Measurements from ENCODE around the gene PPP2R2B. TPM values are rescaled to one million over a fixed set of nuclear protein-coding genes. Genes with fewer than 3 reads are reported as not detected.

PPP2R2B gene
- total RNA-seq, 1 experiment from 2014 or later: 20.3 TPM

GRCh38 chr5:146553446-146553845 is 325.1 kb downstream of the PPP2R2B start:
- POLR2A ChIA-PET: no interaction called here
- peaks cover 22% of the 10 kb centered on the region for H3K9me3 Mint-ChIP-seq
- DNase-seq (ENCODE audit: low spot score): no peak
- no peak overlapping the region for H3K4me3 Mint-ChIP-seq
- no peaks in the 10 kb centered on the region for H3K27me3 Mint-ChIP-seq (ENCODE audit: low read depth)
- no peaks in the 10 kb centered on the region for H3K4me1 Mint-ChIP-seq
- TF ChIP-seq PREB (CRISPR knock-in tag; IDR thresholded peaks at IDR 0.05; ENCODE audit: borderline replicate concordance): no peak
- no peak for TF ChIP-seq IRF1 (CRISPR knock-in tag; IDR thresholded peaks at IDR 0.05)
- TF ChIP-seq NFYB (CRISPR knock-in tag; conservative IDR thresholded peaks at IDR 0.05; ENCODE audit: low read depth): no peak
- no peak for TF ChIP-seq ZNF416 (CRISPR knock-in tag; IDR thresholded peaks at IDR 0.05)
- no peak for TF ChIP-seq AFF4 (CRISPR knock-in tag; IDR thresholded peaks at IDR 0.05; ENCODE audit: borderline replicate concordance)
- peaks cover 13% of the 10 kb centered on the region for H3K36me3 Mint-ChIP-seq
- CTCF ChIA-PET: no interaction called here
- no peak overlapping the region for H3K27ac Mint-ChIP-seq
- ATAC-seq: no peak

- Mint-ChIP-seq H3K4me1 (no peaks in the 10 kb centered on the region), H3K27ac (no peak overlapping the region), H3K36me3 (no peaks in the 10 kb centered on the region), H3K9me3 (no peaks in the 10 kb centered on the region), H3K27me3 (ENCODE audit: low read depth) (no peaks in the 10 kb centered on the region), H3K4me3 (no peak overlapping the region)
- ChIA-PET CTCF (no interaction called here), POLR2A (no interaction called here)
- ATAC-seq (no peak), DNase-seq (ENCODE audit: low spot score) (no peak)
- TF ChIP-seq CREB1 (CRISPR knock-in tag; IDR thresholded peaks at IDR 0.05) (no peak), FOXJ3 (CRISPR knock-in tag; IDR thresholded peaks at IDR 0.05; ENCODE audit: borderline replicate concordance) (no peak), ATF3 (CRISPR knock-in tag; conservative IDR thresholded peaks at IDR 0.05) (no peak), CREM (CRISPR knock-in tag; IDR thresholded peaks at IDR 0.05) (no peak), ZNF512 (CRISPR knock-in tag; IDR thresholded peaks at IDR 0.05; ENCODE audit: borderline replicate concordance) (no peak), NR3C1 (CRISPR knock-in tag; conservative IDR thresholded peaks at IDR 0.05; ENCODE audit: low read depth) (no peak), NFYB (CRISPR knock-in tag; conservative IDR thresholded peaks at IDR 0.05; ENCODE audit: low read depth) (no peak), TEAD4 (CRISPR knock-in tag; IDR thresholded peaks at IDR 0.05) (no peak), ZNF423 (CRISPR knock-in tag; IDR thresholded peaks at IDR 0.05) (no peak), TEAD1 (CRISPR knock-in tag; IDR thresholded peaks at IDR 0.05) (no peak), ETV6 (CRISPR knock-in tag; IDR thresholded peaks at IDR 0.05) (no peak), MAX (CRISPR knock-in tag; IDR thresholded peaks at IDR 0.05) (no peak), SMAD3 (CRISPR knock-in tag; IDR thresholded peaks at IDR 0.05; ENCODE audit: borderline replicate concordance) (no peak), HMGA2 (CRISPR knock-in tag; IDR thresholded peaks at IDR 0.05) (no peak), CBFB (CRISPR knock-in tag; IDR thresholded peaks at IDR 0.05; ENCODE audit: low read depth) (no peak), AFF4 (CRISPR knock-in tag; IDR thresholded peaks at IDR 0.05; ENCODE audit: borderline replicate concordance) (no peak), IRF1 (CRISPR knock-in tag; IDR thresholded peaks at IDR 0.05) (no peak), ESRRA (CRISPR knock-in tag; IDR thresholded peaks at IDR 0.05; ENCODE audit: borderline replicate concordance) (no peak)
These were observed 328.9 kb downstream of the PPP2R2B start for GRCh38 chr5:146549615-146550014.
